DND-41 (cell line): ENCODE results near the gene TGFBR3L.

ENCODE experiments used
- EZH2 ChIP-seq: IDR thresholded peaks from 3 replicates; pipeline ENCODE4 v1.6.1; 2012; ENCODE audit warnings: borderline replicate concordance, low read depth, mild to moderate bottlenecking, moderate library complexity, low read length, inconsistent platforms; ENCODE audit not compliant: severe bottlenecking
- TF ChIP-seq, protein P1 (sequence below): IDR thresholded peaks from 2 replicates; pipeline ENCODE4 v1.5.1; 2012; ENCODE audit warnings: borderline replicate concordance, low read length, moderate library complexity, mild to moderate bottlenecking; ENCODE audit not compliant: poor library complexity, severe bottlenecking; ENCODE audit errors: extremely low read depth

DNA sequence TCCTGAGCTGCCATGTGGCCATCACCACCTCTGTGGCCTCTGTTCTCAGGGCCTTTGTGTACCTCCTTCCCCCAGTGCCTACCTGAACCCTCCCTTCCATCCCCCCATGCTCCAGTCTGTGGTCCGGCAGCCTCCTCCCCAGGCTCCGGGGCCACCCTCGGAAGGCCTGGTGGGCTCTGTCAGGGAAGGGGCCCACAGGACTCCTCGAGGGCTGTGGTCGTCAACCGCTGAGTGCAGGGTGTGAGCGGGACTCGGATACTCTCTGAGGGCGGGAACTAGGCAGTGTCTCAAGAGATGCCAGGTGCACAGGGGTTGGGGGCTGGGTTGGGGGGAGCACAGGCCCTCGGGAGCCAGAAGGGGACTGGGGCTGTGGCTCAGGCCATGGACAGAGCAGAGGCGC is 7.1 kb upstream of the TGFBR3L start:
- TF ChIP-seq, protein P1, sequence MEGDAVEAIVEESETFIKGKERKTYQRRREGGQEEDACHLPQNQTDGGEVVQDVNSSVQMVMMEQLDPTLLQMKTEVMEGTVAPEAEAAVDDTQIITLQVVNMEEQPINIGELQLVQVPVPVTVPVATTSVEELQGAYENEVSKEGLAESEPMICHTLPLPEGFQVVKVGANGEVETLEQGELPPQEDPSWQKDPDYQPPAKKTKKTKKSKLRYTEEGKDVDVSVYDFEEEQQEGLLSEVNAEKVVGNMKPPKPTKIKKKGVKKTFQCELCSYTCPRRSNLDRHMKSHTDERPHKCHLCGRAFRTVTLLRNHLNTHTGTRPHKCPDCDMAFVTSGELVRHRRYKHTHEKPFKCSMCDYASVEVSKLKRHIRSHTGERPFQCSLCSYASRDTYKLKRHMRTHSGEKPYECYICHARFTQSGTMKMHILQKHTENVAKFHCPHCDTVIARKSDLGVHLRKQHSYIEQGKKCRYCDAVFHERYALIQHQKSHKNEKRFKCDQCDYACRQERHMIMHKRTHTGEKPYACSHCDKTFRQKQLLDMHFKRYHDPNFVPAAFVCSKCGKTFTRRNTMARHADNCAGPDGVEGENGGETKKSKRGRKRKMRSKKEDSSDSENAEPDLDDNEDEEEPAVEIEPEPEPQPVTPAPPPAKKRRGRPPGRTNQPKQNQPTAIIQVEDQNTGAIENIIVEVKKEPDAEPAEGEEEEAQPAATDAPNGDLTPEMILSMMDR = no peak
- no peak for TF ChIP-seq EZH2
